ENCODE measurements around the gene HTD2.

The HTD2 gene

DNA sequence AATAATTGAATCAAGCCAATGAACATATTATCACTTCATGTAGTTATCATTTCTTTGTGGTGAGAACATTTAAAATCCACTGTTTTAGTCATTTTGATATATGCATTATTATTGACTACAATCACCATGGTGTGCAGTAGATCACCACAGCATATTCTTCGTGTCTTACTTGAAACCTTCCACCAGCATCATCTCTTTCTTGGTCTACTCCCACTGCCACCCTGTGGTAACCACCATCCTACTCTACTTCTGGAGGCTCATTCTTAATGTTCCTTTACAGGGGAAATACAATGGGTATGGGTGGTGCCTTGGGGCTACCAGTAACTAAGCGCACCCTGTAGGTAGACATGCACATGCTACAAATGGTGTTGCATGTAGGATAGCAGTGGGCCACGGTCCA, 51.8 kb downstream of the HTD2 start:
- no peaks in the 10 kb centered on the region for H3K9me3 ChIP-seq (ENCODE audit: insufficient read depth, low read length)
- H3K27me3 ChIP-seq (ENCODE audit: insufficient read depth, insufficient read length), result no peaks in the 10 kb centered on the region
- DNase-seq (ENCODE audit: low read depth, low spot score), result no peak
- no peak overlapping the region for H3K4me3 ChIP-seq (ENCODE audit: insufficient read length, low read depth)
- no peaks in the 10 kb centered on the region for H3K36me3 ChIP-seq (ENCODE audit: insufficient read depth, insufficient read length, low read length)
- no peak overlapping the region for H3K9ac ChIP-seq (ENCODE audit: insufficient read length, low read depth)
- no peaks in the 10 kb centered on the region for H3K4me1 ChIP-seq (ENCODE audit: insufficient read depth, insufficient read length)
- TF ChIP-seq YY1 (IDR thresholded peaks at IDR 0.05; ENCODE audit: insufficient read depth, insufficient read length), result no peak
- no peak for TF ChIP-seq SUZ12 (IDR thresholded peaks at IDR 0.05; ENCODE audit: extremely low read depth, insufficient read depth, insufficient read length)
- no peak for TF ChIP-seq ZNF274 (IDR thresholded peaks at IDR 0.05; ENCODE audit: low read depth, low read length)

DNA sequence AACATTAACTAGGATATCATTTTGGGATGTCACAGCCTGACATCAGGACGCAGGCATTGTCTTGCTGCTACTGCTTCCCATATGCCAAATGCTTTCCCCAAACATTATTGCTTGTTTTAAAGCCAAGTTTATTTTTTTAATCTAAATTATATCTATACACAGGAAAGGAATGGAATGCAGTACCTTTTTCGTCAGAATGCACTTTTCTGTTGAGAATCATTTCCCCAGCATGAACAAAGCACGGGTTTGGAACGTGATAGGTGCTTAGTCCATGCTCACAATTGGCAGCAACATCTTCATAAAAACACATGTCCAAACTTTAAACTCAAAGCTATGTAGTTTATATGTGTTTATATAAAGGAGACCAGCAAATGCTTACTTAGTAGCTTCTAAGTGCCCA, 52.5 kb downstream of the HTD2 start:
- no peak for TF ChIP-seq SUZ12 (IDR thresholded peaks at IDR 0.05; ENCODE audit: extremely low read depth, insufficient read depth, insufficient read length)
- no peak for TF ChIP-seq YY1 (IDR thresholded peaks at IDR 0.05; ENCODE audit: insufficient read depth, insufficient read length)
- no peak for TF ChIP-seq ZNF274 (IDR thresholded peaks at IDR 0.05; ENCODE audit: low read depth, low read length)
- H3K36me3 ChIP-seq (ENCODE audit: insufficient read depth, insufficient read length, low read length), result no peaks in the 10 kb centered on the region
- no peak overlapping the region for H3K9ac ChIP-seq (ENCODE audit: insufficient read length, low read depth)
- H3K9me3 ChIP-seq (ENCODE audit: insufficient read depth, low read length), result no peaks in the 10 kb centered on the region
- no peaks in the 10 kb centered on the region for H3K27me3 ChIP-seq (ENCODE audit: insufficient read depth, insufficient read length)
- no peak for DNase-seq (ENCODE audit: low read depth, low spot score)
- H3K4me1 ChIP-seq (ENCODE audit: insufficient read depth, insufficient read length), result no peaks in the 10 kb centered on the region
- H3K4me3 ChIP-seq (ENCODE audit: insufficient read length, low read depth), result no peak overlapping the region

DNA sequence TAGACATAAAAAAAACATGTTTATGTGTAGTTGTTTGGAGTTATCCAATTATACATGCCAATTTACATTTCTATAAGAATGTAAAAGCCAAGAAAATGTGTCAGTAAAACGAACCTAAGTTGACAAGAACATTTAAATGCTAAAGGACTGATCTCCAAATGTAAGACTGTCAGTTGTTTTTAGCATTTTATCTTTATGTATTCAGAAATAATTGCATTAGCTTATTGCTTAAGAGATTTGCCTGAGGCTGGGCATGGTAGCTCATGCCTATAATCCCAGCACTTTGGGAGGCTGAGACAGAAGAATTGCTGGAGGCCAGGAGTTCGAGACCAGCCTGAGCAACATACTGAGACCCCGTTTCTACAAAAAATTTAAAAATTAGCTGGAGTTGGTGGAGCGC, 53.3 kb downstream of the HTD2 start:
- Histone ChIP-seq H3K27me3 (ENCODE audit: insufficient read depth, insufficient read length) (no peaks in the 10 kb centered on the region), H3K4me3 (ENCODE audit: insufficient read length, low read depth) (no peak overlapping the region), H3K9me3 (ENCODE audit: insufficient read depth, low read length) (no peaks in the 10 kb centered on the region), H3K36me3 (ENCODE audit: insufficient read depth, insufficient read length, low read length) (no peaks in the 10 kb centered on the region), H3K9ac (ENCODE audit: insufficient read length, low read depth) (no peak overlapping the region), H3K4me1 (ENCODE audit: insufficient read depth, insufficient read length) (no peaks in the 10 kb centered on the region)
- no peak for DNase-seq (ENCODE audit: low read depth, low spot score)
- TF ChIP-seq YY1 (IDR thresholded peaks at IDR 0.05; ENCODE audit: insufficient read depth, insufficient read length), result no peak

DNA sequence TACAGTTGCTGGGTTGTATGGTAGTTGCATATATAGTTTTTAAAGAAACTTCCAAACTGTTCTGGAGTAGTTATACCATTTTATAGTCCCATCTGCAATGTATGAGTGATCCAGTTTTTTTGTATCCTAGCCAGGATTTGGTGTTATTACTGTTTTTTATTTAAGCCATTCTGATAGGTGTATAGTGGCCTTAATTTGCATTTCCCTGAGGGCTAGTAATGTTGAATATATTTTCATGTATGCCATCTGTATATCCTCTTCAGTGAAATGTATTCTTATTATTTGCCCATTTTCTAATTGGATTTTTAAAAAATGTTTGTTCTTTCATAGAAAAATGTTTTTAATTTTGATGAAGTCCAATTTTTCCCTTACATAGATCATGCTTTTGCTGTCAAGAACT, 55.5 kb downstream of the HTD2 start:
- Histone ChIP-seq H3K9me3 (ENCODE audit: insufficient read depth, low read length) (no peaks in the 10 kb centered on the region), H3K4me3 (ENCODE audit: insufficient read length, low read depth) (no peak overlapping the region), H3K36me3 (ENCODE audit: insufficient read depth, insufficient read length, low read length) (no peaks in the 10 kb centered on the region), H3K9ac (ENCODE audit: insufficient read length, low read depth) (no peak overlapping the region), H3K4me1 (ENCODE audit: insufficient read depth, insufficient read length) (no peaks in the 10 kb centered on the region), H3K27me3 (ENCODE audit: insufficient read depth, insufficient read length) (no peaks in the 10 kb centered on the region)
- TF ChIP-seq ZNF274 (IDR thresholded peaks at IDR 0.05; ENCODE audit: low read depth, low read length) (no peak), SUZ12 (IDR thresholded peaks at IDR 0.05; ENCODE audit: extremely low read depth, insufficient read depth, insufficient read length) (no peak), YY1 (IDR thresholded peaks at IDR 0.05; ENCODE audit: insufficient read depth, insufficient read length) (no peak)
- no peak for DNase-seq (ENCODE audit: low read depth, low spot score)

DNA sequence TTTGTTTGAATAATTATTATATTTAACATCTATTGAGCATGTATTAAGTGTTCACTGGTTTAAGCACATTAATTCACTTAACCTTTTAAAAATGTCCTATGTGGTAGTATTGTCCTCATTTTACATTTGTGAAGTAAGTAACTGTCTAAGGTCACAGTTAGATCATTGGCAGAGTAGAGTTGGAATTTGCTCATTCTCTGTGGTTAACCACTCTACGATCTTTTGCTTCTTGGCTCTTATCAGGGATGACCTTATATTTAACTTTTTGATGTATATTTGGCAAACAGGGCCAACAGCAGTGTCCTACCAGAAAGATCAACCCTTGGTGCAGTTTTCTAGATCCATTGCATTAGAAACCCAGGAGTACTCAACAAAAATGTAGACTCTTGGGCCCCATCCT, 60.4 kb downstream of the HTD2 start:
- Histone ChIP-seq H3K9me3 (ENCODE audit: insufficient read depth, low read length) (no peaks in the 10 kb centered on the region), H3K9ac (ENCODE audit: insufficient read length, low read depth) (no peak overlapping the region), H3K4me1 (ENCODE audit: insufficient read depth, insufficient read length) (no peaks in the 10 kb centered on the region), H3K27me3 (ENCODE audit: insufficient read depth, insufficient read length) (no peaks in the 10 kb centered on the region), H3K4me3 (ENCODE audit: insufficient read length, low read depth) (no peak overlapping the region), H3K36me3 (ENCODE audit: insufficient read depth, insufficient read length, low read length) (no peaks in the 10 kb centered on the region)
- no peak for TF ChIP-seq SUZ12 (IDR thresholded peaks at IDR 0.05; ENCODE audit: extremely low read depth, insufficient read depth, insufficient read length)
- TF ChIP-seq ZNF274 (IDR thresholded peaks at IDR 0.05; ENCODE audit: low read depth, low read length), result no peak
- no peak for TF ChIP-seq YY1 (IDR thresholded peaks at IDR 0.05; ENCODE audit: insufficient read depth, insufficient read length)
- DNase-seq (ENCODE audit: low read depth, low spot score), result no peak

DNA sequence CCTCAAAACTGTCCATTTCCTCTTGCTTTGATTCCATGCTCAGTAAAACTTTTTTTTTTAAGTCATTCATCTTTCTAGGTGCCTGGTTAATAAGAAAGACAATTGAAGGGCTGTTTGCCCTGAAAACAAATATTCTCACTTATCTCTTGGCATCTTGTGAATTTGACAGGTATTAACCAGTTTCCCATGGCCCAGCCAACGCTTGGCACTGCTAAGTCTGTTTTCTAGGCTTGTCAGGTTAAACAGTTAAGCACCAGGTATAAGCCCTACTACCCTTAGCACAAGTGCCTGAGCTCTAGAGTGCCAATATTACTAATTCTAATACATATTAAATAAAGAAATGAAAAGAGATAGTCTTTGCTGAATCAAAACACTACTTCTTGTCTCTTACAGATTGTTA, 62.7 kb downstream of the HTD2 start:
- no peak for DNase-seq (ENCODE audit: low read depth, low spot score)
- Histone ChIP-seq H3K9ac (ENCODE audit: insufficient read length, low read depth) (no peak overlapping the region), H3K4me1 (ENCODE audit: insufficient read depth, insufficient read length) (no peaks in the 10 kb centered on the region), H3K36me3 (ENCODE audit: insufficient read depth, insufficient read length, low read length) (no peaks in the 10 kb centered on the region), H3K9me3 (ENCODE audit: insufficient read depth, low read length) (no peaks in the 10 kb centered on the region), H3K27me3 (ENCODE audit: insufficient read depth, insufficient read length) (no peaks in the 10 kb centered on the region), H3K4me3 (ENCODE audit: insufficient read length, low read depth) (no peak overlapping the region)
- TF ChIP-seq SUZ12 (IDR thresholded peaks at IDR 0.05; ENCODE audit: extremely low read depth, insufficient read depth, insufficient read length), result no peak
- TF ChIP-seq YY1 (IDR thresholded peaks at IDR 0.05; ENCODE audit: insufficient read depth, insufficient read length), result no peak
- no peak for TF ChIP-seq ZNF274 (IDR thresholded peaks at IDR 0.05; ENCODE audit: low read depth, low read length)

Data from NT2/D1 (cell line).